G401.6 (cell line): ENCODE data around the gene C20orf204.

Source experiments
- FAIRE-seq: peaks from 2 replicates; lab custom pipeline; 2012; peaks lifted over from hg19 to GRCh38; lab: Jason Lieb, UNC

Gene C20orf204

DNA sequence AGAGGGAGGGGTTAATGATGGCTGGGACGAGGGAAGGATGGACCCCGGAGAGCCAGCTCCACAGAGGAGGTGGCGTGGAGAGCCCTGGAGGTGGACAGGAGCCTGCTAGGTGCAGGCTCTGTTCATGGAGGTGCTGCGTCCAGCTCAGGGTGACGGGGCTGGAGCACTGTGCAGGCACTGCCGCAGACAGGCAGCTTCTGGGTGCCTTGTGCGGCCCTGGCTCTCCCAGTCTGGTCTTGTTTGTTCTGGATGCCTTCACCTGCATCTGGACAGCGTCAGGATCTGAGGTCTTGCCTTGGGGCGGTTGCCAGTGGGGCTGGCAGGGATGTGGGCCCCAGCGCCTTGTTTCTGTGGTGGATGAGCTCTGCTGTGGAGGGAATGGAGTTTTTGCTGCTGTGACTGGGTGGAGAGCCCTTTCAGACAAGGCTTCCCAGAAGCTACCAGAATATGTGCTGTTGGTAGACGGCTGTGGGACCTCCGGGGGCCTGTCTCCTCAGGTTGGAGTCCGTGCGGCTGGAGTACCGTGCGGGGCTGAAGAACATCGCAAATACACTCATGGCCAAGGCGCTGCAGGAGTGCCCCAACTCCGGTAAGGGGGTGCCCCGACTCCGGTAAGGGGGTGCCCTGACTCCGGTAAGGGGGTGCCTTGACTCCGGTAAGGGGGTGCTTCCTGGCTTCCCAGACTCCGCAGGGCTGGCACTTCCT, 7.8 kb upstream of the C20orf204 start:
- no peak for FAIRE-seq

DNA sequence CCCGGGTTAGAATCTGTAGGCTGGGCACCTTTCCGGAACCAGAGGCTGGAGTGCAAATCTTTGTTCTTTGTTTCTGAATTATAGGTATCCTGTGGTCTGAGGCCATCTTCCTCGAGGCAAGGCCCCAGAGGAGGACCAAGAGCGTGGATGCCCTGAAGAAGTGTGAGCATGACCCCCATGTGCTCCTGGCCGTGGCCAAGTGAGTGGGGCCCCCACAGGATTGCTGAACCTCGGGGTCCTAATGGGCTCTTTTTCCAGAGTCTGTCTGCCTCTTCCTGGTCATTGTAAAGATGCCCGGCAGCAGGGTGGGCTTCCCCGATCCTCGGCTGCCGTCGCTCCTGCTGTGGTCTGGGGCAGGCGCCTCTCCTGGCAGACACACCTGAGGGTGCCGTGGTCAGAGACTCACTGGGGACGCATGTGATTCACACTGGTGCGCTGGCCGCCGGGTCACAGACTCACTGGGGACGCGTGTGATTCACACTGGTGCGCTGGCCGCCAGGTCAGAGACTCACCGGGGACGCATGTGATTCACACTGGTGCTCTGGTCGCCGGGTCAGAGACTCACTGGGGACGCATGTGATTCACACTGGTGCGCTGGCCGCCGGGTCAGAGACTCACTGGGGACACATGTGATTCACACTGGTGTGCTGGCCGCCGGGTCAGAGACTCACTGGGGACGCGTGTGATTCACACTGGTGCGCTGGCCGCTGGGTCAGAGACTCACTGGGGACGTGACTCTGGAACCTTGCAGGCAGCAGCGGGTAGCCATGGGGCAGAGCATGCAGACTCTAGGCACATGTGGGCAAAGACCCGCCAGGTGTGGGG, 6.5 kb upstream of the C20orf204 start:
- FAIRE-seq = no peak

DNA sequence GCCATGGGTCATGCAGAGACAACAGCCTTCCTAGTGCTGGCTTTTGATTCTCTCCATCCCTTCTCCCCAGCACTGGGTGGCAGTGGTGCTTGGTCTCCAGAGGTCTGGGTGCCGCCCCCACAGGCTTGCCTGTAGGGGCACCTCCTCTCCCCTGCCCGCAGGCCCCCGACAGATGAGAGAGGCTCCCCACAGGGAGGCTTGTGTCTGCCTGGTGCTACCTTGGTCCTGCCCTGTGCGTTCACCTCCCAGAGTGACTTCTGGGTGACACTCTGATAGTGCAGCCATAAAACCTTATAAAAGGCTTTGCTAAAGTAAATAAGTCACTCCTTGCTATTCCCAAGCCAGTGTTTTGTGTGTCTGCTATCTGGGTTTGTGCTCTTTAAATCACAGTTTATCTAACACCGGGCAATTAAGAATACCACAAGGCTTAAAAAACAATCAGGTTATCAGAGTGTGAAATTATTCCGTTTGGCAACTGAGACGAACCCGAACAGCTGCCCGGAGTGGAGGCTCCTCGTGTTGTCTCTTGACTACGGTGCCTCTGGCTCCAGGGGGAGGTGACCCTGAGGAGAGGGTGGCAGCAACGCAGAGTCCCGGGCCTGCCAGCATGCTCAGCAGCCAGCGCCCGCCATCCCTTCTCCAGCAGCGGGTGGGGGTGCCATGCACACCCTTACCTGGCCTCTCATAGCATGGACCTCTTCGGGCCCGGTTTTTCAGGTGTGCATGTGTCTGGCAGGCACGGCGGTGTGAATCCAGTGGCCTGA, 5.4 kb upstream of the C20orf204 start:
- FAIRE-seq = no peak

DNA sequence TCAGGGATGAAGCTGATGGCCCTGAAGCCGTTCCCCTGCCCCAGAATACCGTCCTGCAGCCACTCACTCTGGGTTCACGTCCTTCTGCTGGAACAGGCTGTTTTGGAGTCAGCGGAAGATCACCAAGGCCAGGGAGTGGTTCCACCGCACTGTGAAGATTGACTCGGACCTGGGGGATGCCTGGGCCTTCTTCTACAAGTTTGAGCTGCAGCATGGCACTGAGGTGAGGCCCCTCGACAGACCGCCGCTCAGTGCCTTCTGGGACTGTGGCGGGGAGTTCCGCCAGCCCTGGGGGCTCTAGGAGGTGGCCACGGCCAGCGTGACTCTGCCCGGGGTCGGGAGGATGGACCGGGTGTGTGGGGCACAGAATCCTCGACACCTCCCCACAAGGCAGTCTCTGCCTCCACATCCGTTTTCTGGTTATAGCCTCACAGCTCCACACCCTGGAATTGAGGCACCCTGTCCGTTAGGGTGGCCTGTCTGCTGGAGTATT, 4.1 kb upstream of the C20orf204 start:
- FAIRE-seq = no peak

DNA sequence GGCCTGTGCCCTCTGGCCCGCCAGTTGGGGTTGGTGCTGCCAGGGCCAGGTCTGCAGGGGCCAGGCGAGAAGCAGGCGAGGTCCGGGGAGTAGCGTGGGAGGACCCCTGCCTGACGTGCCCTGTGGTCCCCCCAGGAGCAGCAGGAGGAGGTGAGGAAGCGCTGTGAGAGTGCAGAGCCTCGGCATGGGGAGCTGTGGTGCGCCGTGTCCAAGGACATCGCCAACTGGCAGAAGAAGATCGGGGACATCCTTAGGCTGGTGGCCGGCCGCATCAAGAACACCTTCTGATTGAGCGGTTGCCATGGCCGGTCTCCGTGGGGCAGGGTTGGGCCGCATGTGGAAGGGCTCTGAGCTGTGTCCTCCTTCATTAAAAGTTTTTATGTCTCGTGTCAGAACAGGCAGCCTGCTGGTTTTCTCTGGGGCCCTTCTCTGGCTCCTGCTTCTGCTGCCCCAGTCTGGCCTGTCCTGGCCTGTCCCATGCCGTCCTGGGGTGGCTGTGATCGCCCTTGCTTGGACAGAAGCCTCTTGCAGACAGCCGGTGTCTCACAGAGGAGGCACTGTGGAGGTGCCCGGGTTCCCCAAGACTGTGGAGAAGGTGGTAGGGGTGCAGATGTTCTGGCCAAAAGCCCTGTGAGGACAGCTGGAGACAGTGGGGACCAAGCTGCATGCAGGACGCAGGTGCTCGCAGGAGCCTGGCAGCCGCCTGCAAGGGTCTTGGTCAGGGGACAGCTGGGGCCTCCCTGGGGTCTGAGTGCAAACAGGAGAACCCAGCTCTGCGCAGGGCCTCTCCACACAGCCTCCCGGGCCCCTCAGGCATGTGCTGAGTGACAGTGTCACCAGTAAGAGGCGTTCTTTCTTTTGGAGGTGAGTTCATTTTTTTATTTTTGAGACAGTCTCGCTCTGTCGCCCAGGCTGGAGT, 3.0 kb upstream of the C20orf204 start:
- no peak for FAIRE-seq

DNA sequence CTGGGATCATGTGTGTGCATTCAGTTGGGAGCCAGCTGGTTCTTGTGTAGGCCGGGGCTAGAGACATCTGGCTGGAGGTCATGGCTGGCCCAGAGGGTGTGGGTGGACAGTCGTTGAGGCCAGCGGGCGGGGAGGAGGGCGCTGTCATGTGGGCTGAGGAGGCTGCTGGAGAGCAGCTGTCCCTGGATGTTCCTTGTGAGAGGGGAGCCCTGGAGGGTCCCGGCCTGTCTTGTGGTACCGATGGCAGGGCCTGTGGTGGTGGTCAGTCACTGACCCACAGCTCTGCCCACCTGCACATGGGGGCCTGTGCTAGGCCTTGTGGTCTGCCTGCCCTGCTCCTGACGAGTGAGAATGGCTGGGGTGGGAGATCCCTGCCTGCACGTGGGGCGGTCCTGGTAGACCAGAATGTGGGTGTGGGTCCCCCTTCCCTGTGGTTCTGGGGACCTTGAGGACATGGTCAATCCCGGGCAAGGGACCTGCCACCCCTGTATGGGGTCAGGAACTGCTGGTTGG, 1.9 kb upstream of the C20orf204 start:
- no peak for FAIRE-seq

DNA sequence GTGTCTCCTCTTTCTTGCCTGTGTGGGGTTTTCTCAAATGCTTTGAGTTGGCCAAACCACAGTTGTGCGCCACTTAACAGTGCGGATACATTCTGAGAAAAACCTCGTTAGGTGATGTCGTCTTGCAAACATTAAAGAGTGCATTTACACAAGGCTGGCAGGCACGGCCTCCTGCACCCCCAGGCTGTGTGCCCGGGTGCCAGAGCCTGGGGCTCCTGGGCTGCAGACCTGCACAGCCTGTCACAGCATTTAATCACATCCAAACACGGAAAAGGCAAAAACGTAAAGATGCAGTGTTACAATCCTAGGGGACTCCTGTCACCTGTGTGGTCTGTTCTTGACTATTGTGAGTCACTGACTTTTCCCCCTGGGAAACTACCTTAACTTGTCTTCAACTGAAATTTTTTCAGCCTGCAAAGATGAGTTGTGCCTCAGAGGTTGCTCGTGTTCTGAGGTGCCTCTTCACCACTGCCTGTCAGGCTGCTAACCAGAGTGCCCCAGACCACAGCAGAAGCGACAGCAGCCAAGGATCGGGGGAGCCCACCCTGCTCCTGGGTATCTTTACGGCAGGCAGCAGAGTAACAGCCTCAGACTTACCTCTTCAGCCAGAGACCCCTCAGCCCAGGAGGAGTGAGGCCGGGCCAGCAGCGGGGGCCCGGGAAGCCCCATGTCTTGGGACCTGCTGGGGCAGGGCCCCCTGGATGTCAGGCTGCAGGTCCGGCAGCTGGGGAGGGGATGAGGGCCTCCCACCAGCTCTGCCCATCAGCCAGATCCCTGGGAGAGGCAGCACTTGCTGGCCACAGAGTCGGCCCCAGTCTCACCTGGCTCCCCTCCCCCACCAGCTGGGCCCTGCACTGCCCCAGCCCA, 683 bp upstream of the C20orf204 start:
- FAIRE-seq = no peak

DNA sequence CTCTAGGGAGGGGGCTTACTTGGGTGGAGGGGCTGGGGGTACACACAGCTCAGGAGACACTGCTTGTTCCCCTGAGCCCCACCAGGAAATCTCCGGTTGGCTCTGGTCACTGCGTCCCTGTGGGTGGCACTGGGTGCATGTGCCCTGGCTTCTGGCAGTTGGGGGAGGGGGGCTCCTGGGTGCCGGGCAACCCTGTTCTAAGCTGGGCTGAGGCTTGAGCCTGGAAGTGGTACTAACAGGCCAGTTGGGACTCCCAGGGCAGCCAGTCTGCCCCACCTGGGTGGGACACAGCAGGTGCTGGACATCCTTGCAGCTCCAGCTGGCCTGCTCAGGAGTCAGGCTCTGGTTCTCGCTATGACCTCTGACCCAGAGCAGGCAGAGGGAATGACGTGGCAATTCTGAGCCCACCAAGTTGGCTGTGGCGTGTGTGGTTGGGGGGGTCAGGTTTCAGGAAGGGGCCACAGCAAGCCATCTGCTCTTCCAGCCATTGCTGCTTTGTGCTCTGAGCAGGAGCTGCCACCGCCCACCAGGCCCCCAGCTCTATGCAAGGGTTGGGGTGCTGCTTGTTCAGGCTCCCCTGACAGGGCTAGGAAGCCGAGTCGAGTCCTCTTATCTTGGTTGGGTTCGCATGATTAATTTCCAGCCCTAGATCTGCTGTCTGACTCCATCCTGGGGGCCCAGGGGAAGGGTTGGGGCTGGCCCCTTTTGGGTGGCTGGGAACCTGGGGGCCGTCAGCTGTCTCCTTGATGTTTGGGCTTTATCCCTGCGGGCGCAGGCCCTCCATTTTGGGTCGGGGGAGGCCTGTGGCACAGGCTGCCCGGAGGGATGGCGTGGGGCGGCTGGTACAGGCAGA, 590 bp downstream of the C20orf204 start:
- FAIRE-seq = no peak

DNA sequence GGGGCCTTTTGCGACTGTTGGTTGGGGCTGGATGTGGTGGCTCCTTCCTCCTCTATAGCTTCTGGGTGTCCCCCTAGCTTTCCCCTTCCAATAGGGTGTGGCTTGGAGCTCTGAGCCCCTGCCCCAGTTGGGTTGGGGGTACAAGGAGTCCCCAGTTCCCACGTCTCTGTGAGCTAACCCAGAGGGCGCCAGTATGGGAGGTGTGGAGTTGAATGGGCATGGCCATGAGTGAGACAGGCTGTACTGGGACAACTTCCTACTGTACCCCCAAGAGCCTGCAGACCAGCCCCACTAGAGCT, 1.2 kb downstream of the C20orf204 start:
- FAIRE-seq = no peak

DNA sequence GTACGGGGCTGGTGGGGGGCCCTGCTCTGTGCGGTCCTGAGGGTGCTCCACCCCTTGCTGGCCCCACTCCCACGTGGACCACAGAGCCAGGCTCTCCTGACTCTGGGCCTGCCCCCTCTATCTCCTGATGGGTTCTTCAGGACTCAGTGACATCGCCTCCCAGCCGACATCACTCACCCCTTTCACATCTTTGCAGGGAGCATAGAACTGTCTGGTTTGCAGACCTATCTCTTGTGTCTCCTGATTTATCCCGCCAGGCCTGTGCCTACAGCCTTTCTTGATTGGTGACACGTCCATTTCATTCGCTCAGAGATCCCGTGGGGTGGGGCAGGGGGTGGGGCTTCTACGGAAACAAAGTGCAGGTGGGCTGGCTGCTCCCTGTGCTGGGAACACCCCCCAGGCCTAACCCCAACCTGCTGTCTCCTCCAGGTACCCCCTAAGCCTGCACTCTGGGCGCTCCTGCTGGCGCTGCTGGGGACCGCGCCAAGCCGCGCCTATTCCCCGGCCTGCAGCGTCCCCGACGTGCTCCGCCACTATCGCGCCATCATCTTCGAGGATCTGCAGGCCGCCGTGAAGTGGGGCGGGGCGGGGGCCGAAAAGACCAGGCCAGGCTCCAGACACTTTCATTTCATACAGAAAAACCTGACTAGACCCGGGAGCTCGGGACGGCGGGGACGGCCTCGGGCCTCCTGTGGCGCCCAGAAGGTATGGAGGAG, 1.7 kb downstream of the C20orf204 start:
- FAIRE-seq = no peak

DNA sequence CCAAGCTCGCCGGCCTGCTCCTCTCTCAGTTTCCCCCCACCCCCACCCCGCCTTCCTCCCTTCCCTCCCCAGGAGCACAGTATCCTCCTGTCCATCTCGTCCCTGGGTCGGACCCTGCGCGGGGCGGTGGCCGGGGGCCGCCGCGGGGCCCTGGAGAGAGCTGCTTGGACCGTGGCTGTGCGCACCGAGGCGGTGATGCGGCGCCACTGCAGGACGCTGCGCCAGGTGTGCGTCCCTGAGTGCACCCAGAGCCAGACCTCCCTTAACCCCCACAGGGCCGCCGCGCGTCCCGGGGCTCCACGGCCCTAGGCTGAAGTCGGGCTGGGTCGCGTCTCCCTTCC, 2.2 kb downstream of the C20orf204 start:
- FAIRE-seq = no peak

DNA sequence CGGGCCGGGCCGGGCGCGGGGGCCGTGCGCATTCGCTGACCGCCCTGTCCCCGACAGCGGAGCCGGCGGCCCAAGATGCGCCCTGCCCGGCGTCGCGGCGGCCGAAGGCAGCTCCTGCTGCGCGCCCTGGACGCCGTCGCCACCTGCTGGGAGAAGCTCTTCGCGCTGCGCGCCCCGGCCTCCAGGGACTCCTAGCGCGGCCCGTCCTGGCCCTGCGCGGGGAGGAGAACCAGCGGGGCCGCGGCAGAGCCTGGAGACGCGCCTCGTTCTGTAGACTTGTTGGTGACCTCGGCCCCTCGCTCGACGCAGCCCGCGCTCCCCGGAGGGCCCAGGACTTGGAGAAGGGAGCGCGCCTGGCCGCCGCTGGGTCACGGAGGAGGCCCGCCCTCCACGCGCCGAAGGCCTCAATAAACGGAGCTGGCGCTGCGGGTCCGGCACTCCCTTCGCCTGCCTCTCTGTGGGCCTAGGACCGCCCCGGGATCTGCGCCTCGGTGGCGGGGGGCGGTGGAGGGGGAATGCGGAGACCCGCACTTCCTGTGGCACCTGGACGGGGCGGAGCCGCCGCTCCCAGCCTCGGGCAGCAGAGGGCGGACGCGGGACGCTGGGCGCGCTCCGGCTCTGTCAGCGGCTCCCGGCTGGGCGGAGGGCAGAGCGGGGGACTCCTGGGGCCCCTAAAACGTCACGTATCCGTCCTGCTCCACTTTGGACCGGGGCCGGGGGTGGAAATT, 2.7 kb downstream of the C20orf204 start:
- FAIRE-seq = no peak

DNA sequence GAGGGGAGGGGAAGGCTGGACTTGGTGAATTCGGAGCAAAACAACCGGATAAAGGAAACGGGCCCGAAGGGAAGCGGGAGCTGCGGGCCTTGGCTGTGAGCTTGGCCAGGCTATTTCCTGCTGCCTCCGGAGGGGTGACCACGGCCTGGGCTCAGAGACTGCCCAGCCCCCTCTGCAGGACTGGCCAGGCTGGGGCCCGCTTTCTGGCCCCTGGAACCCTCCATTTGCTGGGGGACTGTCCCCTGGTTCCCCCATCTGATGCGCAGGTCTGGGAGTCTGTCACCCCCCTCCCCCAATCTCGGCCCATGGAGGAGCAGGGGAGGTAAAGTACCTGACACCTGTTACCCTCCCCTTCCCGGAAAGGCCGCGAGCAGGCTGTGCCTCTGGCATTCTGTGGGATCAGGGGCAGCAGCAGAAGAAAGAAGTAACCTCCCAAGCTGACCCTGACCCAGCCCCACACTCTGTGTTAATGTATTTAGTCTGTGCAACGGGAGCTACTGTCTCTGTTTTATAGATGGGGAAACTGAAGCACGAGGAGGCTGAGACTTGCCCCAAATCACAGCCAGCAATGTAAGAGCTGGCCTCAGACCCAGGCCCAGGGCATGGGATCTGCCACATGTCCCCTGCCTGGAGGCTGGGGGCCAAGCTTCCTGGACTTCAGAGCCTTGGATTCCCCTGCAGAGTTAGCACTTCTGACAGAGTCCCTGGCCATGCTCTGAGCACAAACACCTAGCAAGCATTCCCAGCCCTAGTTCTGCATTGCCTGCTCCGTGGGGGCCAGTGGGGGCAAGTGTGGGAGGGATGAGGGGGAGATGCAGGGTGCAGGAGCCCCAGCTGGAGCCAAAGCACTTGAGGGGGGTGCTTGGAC, 3.5 kb downstream of the C20orf204 start:
- FAIRE-seq = no peak

DNA sequence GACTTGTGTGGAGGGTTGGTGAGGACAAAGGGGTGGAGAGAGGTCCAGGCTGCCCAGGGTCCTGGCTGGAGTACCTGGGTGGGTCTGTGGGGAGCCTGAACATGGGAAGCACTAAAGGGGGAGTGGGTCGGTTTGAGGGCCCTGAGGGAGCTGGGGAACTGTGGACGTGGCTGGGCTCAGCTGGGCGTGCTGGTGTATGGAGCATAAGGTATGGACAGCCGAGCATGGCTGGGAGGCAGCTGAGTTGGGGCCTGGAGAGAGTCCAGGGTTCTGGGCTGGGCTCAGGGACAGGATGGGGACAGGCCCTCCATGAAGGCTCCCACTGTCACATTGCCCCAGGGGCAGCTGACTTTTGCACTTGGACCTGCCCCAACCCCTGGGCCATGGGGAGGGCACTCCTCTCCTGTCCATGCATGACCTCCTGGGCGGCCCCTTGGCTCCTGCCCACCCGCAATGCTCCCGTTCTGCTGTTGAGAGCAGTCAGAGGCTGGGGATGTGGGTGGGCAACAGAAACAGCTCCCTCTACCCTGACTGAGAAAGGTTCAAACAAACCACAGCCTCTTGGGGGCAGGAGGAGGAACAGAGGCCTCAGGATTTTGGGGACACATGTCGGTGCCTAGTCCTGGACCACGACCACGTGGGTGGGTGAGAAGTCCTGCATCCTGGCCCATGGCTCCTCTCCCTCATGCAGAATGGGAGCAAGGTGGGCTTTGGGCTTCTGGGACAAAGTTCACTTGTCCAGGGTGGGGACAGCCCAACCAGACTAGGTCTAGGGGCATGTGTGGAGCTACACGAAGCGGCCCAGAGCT, 4.5 kb downstream of the C20orf204 start:
- FAIRE-seq = no peak

DNA sequence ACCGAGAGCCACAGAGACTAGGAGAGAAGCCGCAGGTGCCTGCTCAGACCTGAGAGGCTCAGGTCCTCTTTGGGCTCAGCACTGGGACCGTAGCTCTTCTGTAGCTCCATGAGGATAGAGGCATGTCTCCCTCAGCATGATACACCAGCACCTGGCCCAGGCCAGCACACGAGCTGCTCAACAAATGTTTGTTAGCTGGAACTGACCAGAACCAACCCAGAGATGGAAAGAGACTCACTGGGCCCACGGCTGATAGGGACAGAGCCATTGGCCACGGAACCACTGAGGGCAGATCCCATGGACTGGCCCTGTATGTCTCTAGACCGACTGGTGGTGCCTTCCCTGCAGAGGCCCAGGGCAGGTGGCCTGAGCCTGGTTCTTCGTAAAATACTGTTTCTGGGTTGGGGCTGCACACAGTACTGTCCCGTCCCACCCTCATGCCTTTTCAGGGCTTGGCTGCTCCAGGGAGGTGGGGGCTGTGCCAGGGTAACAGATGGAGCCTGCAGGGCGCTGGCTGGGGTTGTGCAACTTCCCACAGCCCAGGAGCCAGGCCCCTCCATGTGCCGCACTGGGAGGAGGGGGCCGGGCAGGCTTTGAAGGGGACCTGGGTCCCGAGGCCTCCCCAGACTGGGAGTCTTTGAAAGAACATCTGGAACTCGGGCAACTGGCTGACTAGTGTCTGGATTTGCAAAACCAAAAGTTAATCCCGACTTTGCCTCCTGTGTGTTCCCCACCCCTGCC, 5.2 kb downstream of the C20orf204 start:
- FAIRE-seq = no peak

DNA sequence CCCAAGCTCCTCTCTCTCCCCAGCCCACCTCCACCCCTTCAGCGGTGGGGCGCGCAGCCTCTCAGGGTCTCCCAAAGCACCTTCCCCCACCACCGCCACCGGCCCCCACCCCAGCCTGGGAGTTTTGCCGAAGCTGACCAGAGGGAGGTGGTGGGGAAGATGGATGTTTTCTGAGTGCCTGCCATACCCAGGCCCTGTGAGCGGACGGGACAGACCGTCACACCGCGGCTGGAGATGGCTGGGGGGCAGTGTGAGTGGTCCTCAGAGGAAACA, 5.7 kb downstream of the C20orf204 start:
- FAIRE-seq = no peak
